Measurements from ENCODE around the gene FTO. TPM values are rescaled to one million over a fixed set of nuclear protein-coding genes. Genes with fewer than 3 reads are reported as not detected.

The FTO gene
- total and polyA plus RNA-seq, 2 of the 13 experiments (the other 11 are each of a cell fraction or from before 2014, with no cell fraction given) = 41.6 to 55.8 TPM

DNA sequence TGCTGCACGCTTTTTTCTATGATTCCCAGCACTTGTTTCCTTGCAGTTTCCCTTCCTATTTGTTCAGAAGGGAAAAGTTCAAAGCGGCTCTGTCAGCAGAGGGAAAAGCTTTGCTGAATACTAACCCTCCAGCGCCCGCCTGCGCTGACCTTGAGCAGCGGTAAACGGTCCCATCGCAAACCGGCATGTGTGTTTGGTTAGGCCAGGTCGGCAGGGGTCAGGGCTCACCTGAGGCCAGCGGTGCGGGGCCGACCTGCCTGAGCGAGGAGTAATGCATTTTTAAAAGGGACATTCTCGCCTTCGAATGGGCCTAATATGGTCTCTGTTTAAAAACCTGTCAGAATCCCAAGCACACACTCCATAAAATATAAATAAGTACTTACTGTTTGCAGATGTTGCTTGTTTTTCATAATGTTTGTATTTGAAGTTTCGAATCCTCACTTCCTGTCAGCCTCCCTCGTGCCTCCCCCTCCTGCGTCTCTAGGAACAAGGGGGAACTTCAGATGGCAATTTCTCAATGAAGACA is 472.5 kb downstream of the FTO start (continued):
- TF ChIP-seq, protein P1, sequence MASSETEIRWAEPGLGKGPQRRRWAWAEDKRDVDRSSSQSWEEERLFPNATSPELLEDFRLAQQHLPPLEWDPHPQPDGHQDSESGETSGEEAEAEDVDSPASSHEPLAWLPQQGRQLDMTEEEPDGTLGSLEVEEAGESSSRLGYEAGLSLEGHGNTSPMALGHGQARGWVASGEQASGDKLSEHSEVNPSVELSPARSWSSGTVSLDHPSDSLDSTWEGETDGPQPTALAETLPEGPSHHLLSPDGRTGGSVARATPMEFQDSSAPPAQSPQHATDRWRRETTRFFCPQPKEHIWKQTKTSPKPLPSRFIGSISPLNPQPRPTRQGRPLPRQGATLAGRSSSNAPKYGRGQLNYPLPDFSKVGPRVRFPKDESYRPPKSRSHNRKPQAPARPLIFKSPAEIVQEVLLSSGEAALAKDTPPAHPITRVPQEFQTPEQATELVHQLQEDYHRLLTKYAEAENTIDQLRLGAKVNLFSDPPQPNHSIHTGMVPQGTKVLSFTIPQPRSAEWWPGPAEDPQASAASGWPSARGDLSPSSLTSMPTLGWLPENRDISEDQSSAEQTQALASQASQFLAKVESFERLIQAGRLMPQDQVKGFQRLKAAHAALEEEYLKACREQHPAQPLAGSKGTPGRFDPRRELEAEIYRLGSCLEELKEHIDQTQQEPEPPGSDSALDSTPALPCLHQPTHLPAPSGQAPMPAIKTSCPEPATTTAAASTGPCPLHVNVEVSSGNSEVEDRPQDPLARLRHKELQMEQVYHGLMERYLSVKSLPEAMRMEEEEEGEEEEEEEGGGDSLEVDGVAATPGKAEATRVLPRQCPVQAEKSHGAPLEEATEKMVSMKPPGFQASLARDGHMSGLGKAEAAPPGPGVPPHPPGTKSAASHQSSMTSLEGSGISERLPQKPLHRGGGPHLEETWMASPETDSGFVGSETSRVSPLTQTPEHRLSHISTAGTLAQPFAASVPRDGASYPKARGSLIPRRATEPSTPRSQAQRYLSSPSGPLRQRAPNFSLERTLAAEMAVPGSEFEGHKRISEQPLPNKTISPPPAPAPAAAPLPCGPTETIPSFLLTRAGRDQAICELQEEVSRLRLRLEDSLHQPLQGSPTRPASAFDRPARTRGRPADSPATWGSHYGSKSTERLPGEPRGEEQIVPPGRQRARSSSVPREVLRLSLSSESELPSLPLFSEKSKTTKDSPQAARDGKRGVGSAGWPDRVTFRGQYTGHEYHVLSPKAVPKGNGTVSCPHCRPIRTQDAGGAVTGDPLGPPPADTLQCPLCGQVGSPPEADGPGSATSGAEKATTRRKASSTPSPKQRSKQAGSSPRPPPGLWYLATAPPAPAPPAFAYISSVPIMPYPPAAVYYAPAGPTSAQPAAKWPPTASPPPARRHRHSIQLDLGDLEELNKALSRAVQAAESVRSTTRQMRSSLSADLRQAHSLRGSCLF (CRISPR knock-in tag; IDR thresholded peaks at IDR 0.05; ENCODE audit: borderline replicate concordance) = no peak
- TF ChIP-seq ZNF143 (CRISPR knock-in tag; IDR thresholded peaks at IDR 0.05) = peak; percentile 60
- TF ChIP-seq NCOR1 (IDR thresholded peaks at IDR 0.05; ENCODE audit: borderline replicate concordance, low read length) = peak; percentile 82; the same call in 1 of the 2 replicates
- TF ChIP-seq ZFP41 (CRISPR knock-in tag; IDR thresholded peaks at IDR 0.05; ENCODE audit: borderline replicate concordance) = no peak
- TF ChIP-seq ZNF256 (CRISPR knock-in tag; conservative IDR thresholded peaks at IDR 0.05) = peak; percentile 82; the same call in 1 of the 2 replicates
- no peak for TF ChIP-seq IKZF1 (IDR thresholded peaks at IDR 0.05)
- TF ChIP-seq, protein P2, sequence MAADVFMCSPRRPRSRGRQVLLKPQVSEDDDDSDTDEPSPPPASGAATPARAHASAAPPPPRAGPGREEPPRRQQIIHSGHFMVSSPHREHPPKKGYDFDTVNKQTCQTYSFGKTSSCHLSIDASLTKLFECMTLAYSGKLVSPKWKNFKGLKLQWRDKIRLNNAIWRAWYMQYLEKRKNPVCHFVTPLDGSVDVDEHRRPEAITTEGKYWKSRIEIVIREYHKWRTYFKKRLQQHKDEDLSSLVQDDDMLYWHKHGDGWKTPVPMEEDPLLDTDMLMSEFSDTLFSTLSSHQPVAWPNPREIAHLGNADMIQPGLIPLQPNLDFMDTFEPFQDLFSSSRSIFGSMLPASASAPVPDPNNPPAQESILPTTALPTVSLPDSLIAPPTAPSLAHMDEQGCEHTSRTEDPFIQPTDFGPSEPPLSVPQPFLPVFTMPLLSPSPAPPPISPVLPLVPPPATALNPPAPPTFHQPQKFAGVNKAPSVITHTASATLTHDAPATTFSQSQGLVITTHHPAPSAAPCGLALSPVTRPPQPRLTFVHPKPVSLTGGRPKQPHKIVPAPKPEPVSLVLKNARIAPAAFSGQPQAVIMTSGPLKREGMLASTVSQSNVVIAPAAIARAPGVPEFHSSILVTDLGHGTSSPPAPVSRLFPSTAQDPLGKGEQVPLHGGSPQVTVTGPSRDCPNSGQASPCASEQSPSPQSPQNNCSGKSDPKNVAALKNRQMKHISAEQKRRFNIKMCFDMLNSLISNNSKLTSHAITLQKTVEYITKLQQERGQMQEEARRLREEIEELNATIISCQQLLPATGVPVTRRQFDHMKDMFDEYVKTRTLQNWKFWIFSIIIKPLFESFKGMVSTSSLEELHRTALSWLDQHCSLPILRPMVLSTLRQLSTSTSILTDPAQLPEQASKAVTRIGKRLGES (CRISPR knock-in tag; IDR thresholded peaks at IDR 0.05; ENCODE audit: borderline replicate concordance) = peak; percentile 82; the same call in 1 of the 2 replicates
- no peak for TF ChIP-seq ZNF510 (CRISPR knock-in tag; IDR thresholded peaks at IDR 0.05; ENCODE audit: low read depth)
- peak; percentile 53; the same call in 1 of the 2 replicates for TF ChIP-seq KLF11 (CRISPR knock-in tag; IDR thresholded peaks at IDR 0.05)
- TF ChIP-seq, protein P3, sequence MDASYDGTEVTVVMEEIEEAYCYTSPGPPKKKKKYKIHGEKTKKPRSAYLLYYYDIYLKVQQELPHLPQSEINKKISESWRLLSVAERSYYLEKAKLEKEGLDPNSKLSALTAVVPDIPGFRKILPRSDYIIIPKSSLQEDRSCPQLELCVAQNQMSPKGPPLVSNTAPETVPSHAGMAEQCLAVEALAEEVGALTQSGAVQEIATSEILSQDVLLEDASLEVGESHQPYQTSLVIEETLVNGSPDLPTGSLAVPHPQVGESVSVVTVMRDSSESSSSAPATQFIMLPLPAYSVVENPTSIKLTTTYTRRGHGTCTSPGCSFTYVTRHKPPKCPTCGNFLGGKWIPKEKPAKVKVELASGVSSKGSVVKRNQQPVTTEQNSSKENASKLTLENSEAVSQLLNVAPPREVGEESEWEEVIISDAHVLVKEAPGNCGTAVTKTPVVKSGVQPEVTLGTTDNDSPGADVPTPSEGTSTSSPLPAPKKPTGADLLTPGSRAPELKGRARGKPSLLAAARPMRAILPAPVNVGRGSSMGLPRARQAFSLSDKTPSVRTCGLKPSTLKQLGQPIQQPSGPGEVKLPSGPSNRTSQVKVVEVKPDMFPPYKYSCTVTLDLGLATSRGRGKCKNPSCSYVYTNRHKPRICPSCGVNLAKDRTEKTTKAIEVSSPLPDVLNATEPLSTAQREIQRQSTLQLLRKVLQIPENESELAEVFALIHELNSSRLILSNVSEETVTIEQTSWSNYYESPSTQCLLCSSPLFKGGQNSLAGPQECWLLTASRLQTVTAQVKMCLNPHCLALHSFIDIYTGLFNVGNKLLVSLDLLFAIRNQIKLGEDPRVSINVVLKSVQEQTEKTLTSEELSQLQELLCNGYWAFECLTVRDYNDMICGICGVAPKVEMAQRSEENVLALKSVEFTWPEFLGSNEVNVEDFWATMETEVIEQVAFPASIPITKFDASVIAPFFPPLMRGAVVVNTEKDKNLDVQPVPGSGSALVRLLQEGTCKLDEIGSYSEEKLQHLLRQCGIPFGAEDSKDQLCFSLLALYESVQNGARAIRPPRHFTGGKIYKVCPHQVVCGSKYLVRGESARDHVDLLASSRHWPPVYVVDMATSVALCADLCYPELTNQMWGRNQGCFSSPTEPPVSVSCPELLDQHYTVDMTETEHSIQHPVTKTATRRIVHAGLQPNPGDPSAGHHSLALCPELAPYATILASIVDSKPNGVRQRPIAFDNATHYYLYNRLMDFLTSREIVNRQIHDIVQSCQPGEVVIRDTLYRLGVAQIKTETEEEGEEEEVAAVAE (CRISPR knock-in tag; IDR thresholded peaks at IDR 0.05; ENCODE audit: borderline replicate concordance) = 0 out of 2 replicates have a peak, but pooled peaks have one; percentile 50
- TF ChIP-seq, protein P4, sequence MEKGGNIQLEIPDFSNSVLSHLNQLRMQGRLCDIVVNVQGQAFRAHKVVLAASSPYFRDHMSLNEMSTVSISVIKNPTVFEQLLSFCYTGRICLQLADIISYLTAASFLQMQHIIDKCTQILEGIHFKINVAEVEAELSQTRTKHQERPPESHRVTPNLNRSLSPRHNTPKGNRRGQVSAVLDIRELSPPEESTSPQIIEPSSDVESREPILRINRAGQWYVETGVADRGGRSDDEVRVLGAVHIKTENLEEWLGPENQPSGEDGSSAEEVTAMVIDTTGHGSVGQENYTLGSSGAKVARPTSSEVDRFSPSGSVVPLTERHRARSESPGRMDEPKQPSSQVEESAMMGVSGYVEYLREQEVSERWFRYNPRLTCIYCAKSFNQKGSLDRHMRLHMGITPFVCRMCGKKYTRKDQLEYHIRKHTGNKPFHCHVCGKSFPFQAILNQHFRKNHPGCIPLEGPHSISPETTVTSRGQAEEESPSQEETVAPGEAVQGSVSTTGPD (CRISPR knock-in tag; IDR thresholded peaks at IDR 0.05) = peak; percentile 83
- peak; percentile 99 for TF ChIP-seq MTA1 (CRISPR knock-in tag; IDR thresholded peaks at IDR 0.05; ENCODE audit: borderline replicate concordance)
- 0 out of 2 replicates have a peak, but pooled peaks have one; percentile 52 for TF ChIP-seq ZNF792 (CRISPR knock-in tag; IDR thresholded peaks at IDR 0.05)
- TF ChIP-seq, protein P5, sequence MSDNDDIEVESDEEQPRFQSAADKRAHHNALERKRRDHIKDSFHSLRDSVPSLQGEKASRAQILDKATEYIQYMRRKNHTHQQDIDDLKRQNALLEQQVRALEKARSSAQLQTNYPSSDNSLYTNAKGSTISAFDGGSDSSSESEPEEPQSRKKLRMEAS (IDR thresholded peaks at IDR 0.05) = peak; percentile 91
